ENCODE results near the gene UCKL1.

- no peak for TF ChIP-seq CTCF (IDR thresholded peaks at IDR 0.05; ENCODE audit: low read depth, low read length)
- TF ChIP-seq, protein P1, sequence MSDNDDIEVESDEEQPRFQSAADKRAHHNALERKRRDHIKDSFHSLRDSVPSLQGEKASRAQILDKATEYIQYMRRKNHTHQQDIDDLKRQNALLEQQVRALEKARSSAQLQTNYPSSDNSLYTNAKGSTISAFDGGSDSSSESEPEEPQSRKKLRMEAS (IDR thresholded peaks at IDR 0.05; ENCODE audit: low read depth, low read length) = no peak
These were observed 4.0 kb downstream of the UCKL1 start for GRCh38 chr20:63952210-63952535.

Data from NB4 (cell line).